ENCODE measurements around the gene PRR5L. TPM values are rescaled to one million over a fixed set of nuclear protein-coding genes. Genes with fewer than 3 reads are reported as not detected.

PRR5L gene
- polyA plus RNA-seq, 4 donors: 5.6 to 62.2 (median 10.4) TPM

Other genes starting within 250 kb of the PRR5L start
- gene COMMD9, start 6.9 kb upstream of the PRR5L start, polyA plus RNA-seq: 10 to 100 TPM; 27.0 to 60.4 (median 37.8) TPM
- gene TRAF6, start 214.0 kb downstream of the PRR5L start, polyA plus RNA-seq: 10 to 100 TPM in 1 of 4 donors, 1 to 10 TPM in 3; 3.6 to 22.1 (median 4.6) TPM